ENCODE results near the gene IRF1.
"Not testable (repeated sequence)": the region's sequence is repeated elsewhere in the genome, so short reads cannot be mapped to it uniquely, and the experiment has no call there.

DNA sequence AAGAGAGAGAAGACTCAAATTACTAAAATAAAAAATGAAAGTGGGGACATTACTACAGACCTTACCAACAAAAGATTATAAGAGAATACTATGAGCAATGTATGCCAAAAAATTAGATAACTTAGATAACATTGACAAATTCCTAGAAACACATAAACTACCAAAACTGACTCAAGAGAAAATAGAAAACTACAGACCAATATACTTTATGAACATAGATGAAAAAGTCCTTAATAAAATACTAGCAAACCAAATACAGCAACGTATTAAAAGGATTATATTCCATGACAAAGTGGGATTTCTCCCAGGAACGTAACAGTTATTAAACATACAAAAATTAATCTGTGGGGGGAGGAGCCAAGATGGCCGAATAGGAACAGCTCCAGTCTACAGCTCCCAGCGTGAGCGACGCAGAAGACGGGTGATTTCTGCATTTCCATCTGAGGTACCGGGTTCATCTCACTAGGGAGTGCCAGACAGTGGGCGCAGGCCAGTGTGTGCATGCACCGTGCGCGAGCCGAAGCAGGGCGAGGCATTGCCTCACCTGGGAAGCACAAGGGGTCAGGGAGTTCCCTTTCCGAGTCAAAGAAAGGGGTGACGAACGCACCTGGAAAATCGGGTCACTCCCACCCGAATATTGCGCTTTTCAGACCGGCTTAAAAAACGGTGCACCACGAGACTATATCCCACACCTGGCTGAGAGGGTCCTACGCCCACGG lies 23.2 kb upstream of the IRF1 start:
- TF ChIP-seq, protein P1, sequence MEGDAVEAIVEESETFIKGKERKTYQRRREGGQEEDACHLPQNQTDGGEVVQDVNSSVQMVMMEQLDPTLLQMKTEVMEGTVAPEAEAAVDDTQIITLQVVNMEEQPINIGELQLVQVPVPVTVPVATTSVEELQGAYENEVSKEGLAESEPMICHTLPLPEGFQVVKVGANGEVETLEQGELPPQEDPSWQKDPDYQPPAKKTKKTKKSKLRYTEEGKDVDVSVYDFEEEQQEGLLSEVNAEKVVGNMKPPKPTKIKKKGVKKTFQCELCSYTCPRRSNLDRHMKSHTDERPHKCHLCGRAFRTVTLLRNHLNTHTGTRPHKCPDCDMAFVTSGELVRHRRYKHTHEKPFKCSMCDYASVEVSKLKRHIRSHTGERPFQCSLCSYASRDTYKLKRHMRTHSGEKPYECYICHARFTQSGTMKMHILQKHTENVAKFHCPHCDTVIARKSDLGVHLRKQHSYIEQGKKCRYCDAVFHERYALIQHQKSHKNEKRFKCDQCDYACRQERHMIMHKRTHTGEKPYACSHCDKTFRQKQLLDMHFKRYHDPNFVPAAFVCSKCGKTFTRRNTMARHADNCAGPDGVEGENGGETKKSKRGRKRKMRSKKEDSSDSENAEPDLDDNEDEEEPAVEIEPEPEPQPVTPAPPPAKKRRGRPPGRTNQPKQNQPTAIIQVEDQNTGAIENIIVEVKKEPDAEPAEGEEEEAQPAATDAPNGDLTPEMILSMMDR (IDR thresholded peaks at IDR 0.05), result not testable (repeated sequence)
- not testable (repeated sequence) for TF ChIP-seq POLR2AphosphoS5, POLR2A (IDR thresholded peaks at IDR 0.05)

All from prostate gland (tissue), 2 donors.